GM13976 (cell line): ENCODE measurements around the gene AQP11.

ENCODE experiments used
- DNase-seq: peaks from one replicate; pipeline ENCODE4 v3.0.0; 2012; ENCODE audit warnings: low spot score
- CTCF ChIP-seq: IDR thresholded peaks from 2 replicates; pipeline ENCODE4 v1.5.1; 2012; ENCODE audit warnings: borderline replicate concordance, mild to moderate bottlenecking; ENCODE audit not compliant: insufficient read depth; ENCODE audit errors: extremely low read depth, missing control alignments, control extremely low read depth
- in situ Hi-C: fragments of 300-500 bp; cut with MboI; formaldehyde crosslinking; loops from one replicate; pipeline ENCODE4 v1.12.0; 2022; ENCODE audit warnings: low sequenced_read_pairs, mixed read lengths, inconsistent platforms; ENCODE audit not compliant: unreplicated experiment

AQP11 gene

GRCh38 chr11:77592727-77593126, 3.0 kb downstream of the AQP11 start:
- in situ Hi-C loops = no loop called here
- TF ChIP-seq CTCF = no peak
- DNase-seq = no peak

- no peak for TF ChIP-seq CTCF
- no peak for DNase-seq
- in situ Hi-C loops = no loop called here
These were observed 4.1 kb downstream of the AQP11 start for GRCh38 chr11:77593883-77594282.

- no peak for DNase-seq
- in situ Hi-C loops = no loop called here
These were observed 6.9 kb downstream of the AQP11 start for GRCh38 chr11:77596626-77597025.

GRCh38 chr11:77598195-77598594, 8.4 kb downstream of the AQP11 start:
- in situ Hi-C loops = no loop called here
- no peak for TF ChIP-seq CTCF
- no peak for DNase-seq

More at GRCh38 chr11:77596626-77597025, 6.9 kb downstream of the AQP11 start:
- TF ChIP-seq CTCF = no peak

- DNase-seq = no peak
- TF ChIP-seq CTCF = no peak
- in situ Hi-C loops = no loop called here
These were observed 12.8 kb downstream of the AQP11 start for GRCh38 chr11:77602381-77603088.

- no peak for DNase-seq
- in situ Hi-C loops = no loop called here
- no peak for TF ChIP-seq CTCF
These were observed 14.5 kb downstream of the AQP11 start for GRCh38 chr11:77604281-77604680.
